Pancreas (tissue), 10 donors: Measurements from ENCODE around the gene NIM1K. TPM values are rescaled to one million over a fixed set of nuclear protein-coding genes. Genes with fewer than 3 reads are reported as not detected.

ENCODE experiments used
- ATAC-seq, 4 donors: fragments of 200-7000 bp; cut with Tn5 transposase; one replicate each; pipeline versions ENCODE4 v1.8.0 to v1.9.1; 2020; ENCODE audit warnings: mild to moderate bottlenecking in 4 of 4, moderate library complexity in 4 of 4
- DNase-seq, 6 donors: peaks; one replicate each; pipeline ENCODE4 v3.0.0-alpha.2; 2020
- FAIRE-seq: peaks from 2 replicates; lab custom pipeline; 2012; peaks lifted over from hg19 to GRCh38; lab: Jason Lieb, UNC
- H3K27ac ChIP-seq, 4 donors: fragments of 200-600 bp; sonication (generic); 1 replicate in 3 of 4; 2 replicates in 1 of 4; pipeline versions ENCODE4 v1.5.0 to v1.8.0; 2020
- H3K27me3 ChIP-seq, 4 donors: fragments of 200-600 bp; one replicate each; pipeline ENCODE4 v1.8.0; 2021
- H3K36me3 ChIP-seq, 3 donors: fragments of 200-600 bp; sonication (generic) in 1 of 3; one replicate each; pipeline versions ENCODE4 v1.5.0 to v1.8.0; 2020 to 2021
- H3K4me1 ChIP-seq, 3 donors: fragments of 200-600 bp; one replicate each; pipeline ENCODE4 v1.8.0; 2021
- H3K4me3 ChIP-seq, 4 donors: fragments of 200-600 bp; sonication (generic) in 2 of 4; one replicate each; pipeline versions ENCODE4 v1.5.0 to v1.8.0; 2020 to 2021
- H3K9me3 ChIP-seq, 4 donors: fragments of 200-600 bp; one replicate each; pipeline ENCODE4 v1.8.0; 2021
- WGBS, 2 donors: extraction: QIAGEN DNeasy Blood & Tissue Kit; methylation state at CpG; one replicate each; pipeline ENCODE4 v1.1.7; 2013; 5-methylcytosine and 5-hydroxymethylcytosine counted together
- intact Hi-C, 3 donors: fragments of 100-400 bp; cut with DNase I; formaldehyde crosslinking; loops; one replicate each; pipeline versions ENCODE4 v1.11.1 to v1.14.2; 2022
- polyA plus RNA-seq, 2 donors: library from polyadenylated mRNA; stranded (reverse); fragments of 200-250 nt; gene quantifications; one replicate each; pipeline ENCODE4 v1.2.3, GENCODE V29; 2013
- total RNA-seq, 6 donors: library from RNA; stranded (reverse); fragmentation: NEBNext Ultra II Directional in 4 of 6; extraction: Animal tissue kit (Norgen Biotek cat#: 25700) in 4 of 6; gene quantifications; one replicate each; pipeline versions ENCODE4 v1.2.1 to v1.2.4, GENCODE V29; 2021 to 2023
- TF ChIP-seq, protein P1 (sequence below), 4 donors: fragments of 200-600 bp; sonication (generic) in 3 of 4; IDR thresholded peaks; one replicate each; pipeline versions ENCODE4 v1.5.0 to v1.8.0; 2021; ENCODE audit warnings: antibody characterized with exemption in 4 of 4
- donor health status: healthy with polysubstance abuse.
- donor health status: DM: no; HTN: no; CAD: no; lungs with moderate emphysema.
- donor health status: DM: no; HTN: no; CAD: no.
- donor health status: control.
- donor health status: control.
- donor health status: Bipolar disorder and iron deficiency.
- donor health status: DM: yes; HTN: yes; CAD: no.
- donor health status: DM: no; HTN: no; CAD: no.
- donor health status: DM: no; HTN: no; CAD: no.
- donor health status: DM: yes; HTN: yes; CAD: no.

Gene NIM1K
- total RNA-seq (under 1 TPM in 4 of 6 donors, not detected in 2; 0.06 to 0.37 (median 0.24) TPM), polyA plus RNA-seq (under 1 TPM; 0.42 to 0.77 TPM)

DNA sequence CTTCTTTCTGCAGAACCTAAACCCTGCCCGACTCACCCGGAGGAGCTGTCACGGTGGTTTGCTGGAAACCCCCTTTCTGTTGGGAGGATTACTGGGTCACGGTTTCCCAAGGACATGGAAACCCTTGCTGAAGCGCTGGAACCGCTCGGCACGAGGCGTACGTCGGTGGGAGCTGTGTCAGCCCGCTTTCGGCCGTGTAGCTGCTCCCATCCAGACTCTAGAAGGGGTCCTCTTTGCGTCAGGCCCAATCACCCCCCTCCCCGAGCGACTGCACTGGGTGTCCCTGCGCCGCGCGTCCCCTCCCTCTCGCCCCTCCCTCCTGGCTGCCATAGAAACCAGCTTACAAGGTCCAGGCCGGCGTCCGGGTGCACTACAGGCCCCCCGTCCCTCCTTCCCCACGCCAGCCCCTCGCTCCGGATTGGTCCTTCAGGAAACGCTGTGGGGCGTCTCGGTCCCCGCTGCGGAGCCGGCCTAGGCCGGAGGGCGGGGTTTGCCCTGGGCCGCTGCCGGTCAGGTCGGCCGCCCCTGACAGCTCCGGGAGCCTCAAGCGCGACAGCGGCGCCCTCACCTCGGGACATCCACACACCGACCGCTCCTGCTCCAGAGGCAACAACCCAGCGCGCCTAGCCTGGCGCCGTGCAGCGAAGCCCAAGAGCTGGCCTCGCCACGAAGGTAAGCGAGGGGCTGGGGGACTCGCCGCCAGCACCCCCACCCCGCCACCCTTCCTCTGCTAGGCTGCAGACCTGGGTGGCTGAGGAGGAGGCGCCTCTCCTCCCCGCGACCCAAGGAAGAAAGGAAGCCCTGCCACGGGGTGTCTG is at the start of gene NIM1K:
Gene NIM1K, plus strand, starts transcription at position 486 of the 818 bp plus-strand sequence. CDS start 53,551 bp downstream, outside the sequence.
- FAIRE-seq (no peak), ATAC-seq (peak; percentile 77 to 92 (median 90)), DNase-seq (peak; percentile 47 to 85 (median 60))
- H3K9me3 ChIP-seq, result no peaks in the 10 kb centered on the region
- peak within 1 kb of the TSS; percentile 26 to 66 (median 42) for H3K4me3 ChIP-seq
- H3K27ac ChIP-seq, result no peak within 1 kb of the TSS
- intact Hi-C loops, result no loop called here
- H3K4me1 ChIP-seq, result peaks cover 0 to 6% (median 4%) of the 10 kb centered on the region in 3 donors
- TF ChIP-seq, protein P1, sequence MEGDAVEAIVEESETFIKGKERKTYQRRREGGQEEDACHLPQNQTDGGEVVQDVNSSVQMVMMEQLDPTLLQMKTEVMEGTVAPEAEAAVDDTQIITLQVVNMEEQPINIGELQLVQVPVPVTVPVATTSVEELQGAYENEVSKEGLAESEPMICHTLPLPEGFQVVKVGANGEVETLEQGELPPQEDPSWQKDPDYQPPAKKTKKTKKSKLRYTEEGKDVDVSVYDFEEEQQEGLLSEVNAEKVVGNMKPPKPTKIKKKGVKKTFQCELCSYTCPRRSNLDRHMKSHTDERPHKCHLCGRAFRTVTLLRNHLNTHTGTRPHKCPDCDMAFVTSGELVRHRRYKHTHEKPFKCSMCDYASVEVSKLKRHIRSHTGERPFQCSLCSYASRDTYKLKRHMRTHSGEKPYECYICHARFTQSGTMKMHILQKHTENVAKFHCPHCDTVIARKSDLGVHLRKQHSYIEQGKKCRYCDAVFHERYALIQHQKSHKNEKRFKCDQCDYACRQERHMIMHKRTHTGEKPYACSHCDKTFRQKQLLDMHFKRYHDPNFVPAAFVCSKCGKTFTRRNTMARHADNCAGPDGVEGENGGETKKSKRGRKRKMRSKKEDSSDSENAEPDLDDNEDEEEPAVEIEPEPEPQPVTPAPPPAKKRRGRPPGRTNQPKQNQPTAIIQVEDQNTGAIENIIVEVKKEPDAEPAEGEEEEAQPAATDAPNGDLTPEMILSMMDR (IDR thresholded peaks at IDR 0.05), result no peak
- no peaks in the 10 kb centered on the region for H3K36me3 ChIP-seq
- 1% methylated on average over 61 to 64 of the region's 64 CpGs for WGBS, 2 donors
- H3K27me3 ChIP-seq, result no peaks in the 10 kb centered on the region

- intact Hi-C loops, result no loop called here
Observed at GRCh38 chr5:43145071-43145470, 47.0 kb upstream of the NIM1K start.

DNA sequence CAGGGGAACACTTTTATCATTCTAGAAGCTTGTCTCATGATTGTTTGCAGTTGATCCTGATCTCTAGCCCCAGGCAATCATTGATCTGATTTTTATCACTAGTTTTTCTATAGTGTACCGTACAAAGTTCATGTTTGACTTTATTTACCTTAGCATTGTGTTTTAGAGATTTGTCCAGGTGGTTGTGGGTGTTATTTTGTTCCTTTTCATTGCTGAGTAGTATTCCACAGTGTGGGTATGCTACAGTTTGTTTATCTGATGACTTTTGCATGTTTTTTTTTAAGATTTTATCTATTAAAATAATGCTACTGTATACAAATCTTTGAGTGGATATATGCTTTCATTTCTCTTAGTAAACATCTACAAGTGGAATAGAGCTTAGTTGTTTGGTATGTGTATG is 45.1 kb upstream of the NIM1K start:
- H3K9me3 ChIP-seq, result no peaks in the 10 kb centered on the region
- H3K36me3 ChIP-seq, result no peaks in the 10 kb centered on the region
- TF ChIP-seq, protein P1 (IDR thresholded peaks at IDR 0.05), result no peak
- DNase-seq, result no peak
- no peaks in the 10 kb centered on the region for H3K4me1 ChIP-seq
- no peak for ATAC-seq
- H3K4me3 ChIP-seq, result no peak overlapping the region
- H3K27me3 ChIP-seq, result no peaks in the 10 kb centered on the region
- intact Hi-C loops, result no loop called here
- WGBS, 2 donors, result 92 to 97% methylated on average over 1 of the region's 1 CpG
- H3K27ac ChIP-seq, result no peak overlapping the region
- no peak for FAIRE-seq

More at GRCh38 chr5:43145071-43145470, 47.0 kb upstream of the NIM1K start:
- Histone ChIP-seq H3K4me3 (no peak overlapping the region), H3K9me3 (no peaks in the 10 kb centered on the region), H3K27ac (no peak overlapping the region), H3K27me3 (no peaks in the 10 kb centered on the region), H3K4me1 (no peaks in the 10 kb centered on the region), H3K36me3 (no peaks in the 10 kb centered on the region)
- WGBS, 2 donors, result 93 to 95% methylated on average over 3 of the region's 3 CpGs
- DNase-seq (no peak), FAIRE-seq (no peak), ATAC-seq (no peak)
- TF ChIP-seq, protein P1 (IDR thresholded peaks at IDR 0.05), result no peak

DNA sequence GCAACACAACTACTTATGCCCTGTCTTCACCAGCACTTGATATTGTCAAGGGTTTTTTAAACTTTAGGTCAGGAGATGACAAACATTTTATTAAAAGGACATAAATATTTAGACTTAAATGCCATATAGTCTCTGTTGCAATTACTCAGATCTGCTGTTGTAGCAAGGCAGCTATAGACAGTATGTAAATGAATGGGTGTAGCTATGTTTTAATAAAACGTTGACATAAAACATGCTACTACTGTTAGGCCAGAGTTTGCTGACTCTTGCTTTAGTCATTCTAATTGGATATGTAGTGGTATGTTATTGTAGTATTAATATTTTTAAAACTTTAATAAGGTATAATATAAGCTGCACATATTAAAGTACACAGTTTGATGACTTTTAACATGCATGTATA is 43.6 kb upstream of the NIM1K start:
- WGBS, 2 donors, result 61 to 72% methylated on average over 1 of the region's 1 CpG
- FAIRE-seq (no peak), DNase-seq (no peak), ATAC-seq (no peak)
- H3K27ac ChIP-seq, result no peak overlapping the region
- H3K27me3 ChIP-seq, result no peaks in the 10 kb centered on the region
- no peak overlapping the region for H3K4me3 ChIP-seq
- no peaks in the 10 kb centered on the region for H3K9me3 ChIP-seq
- intact Hi-C loops, result no loop called here
- H3K36me3 ChIP-seq, result no peaks in the 10 kb centered on the region
- TF ChIP-seq, protein P1 (IDR thresholded peaks at IDR 0.05), result no peak
- H3K4me1 ChIP-seq, result no peaks in the 10 kb centered on the region

- Histone ChIP-seq H3K4me3 (no peak overlapping the region), H3K4me1 (no peaks in the 10 kb centered on the region), H3K9me3 (no peaks in the 10 kb centered on the region), H3K36me3 (no peaks in the 10 kb centered on the region), H3K27me3 (no peaks in the 10 kb centered on the region), H3K27ac (no peak overlapping the region)
- intact Hi-C loops, result no loop called here
- WGBS, 2 donors, result 87 to 97% methylated on average over 7 of the region's 7 CpGs
- ATAC-seq (no peak), FAIRE-seq (no peak), DNase-seq (no peak)
- TF ChIP-seq, protein P1 (IDR thresholded peaks at IDR 0.05), result no peak
Observed at GRCh38 chr5:43149231-43149630, 42.8 kb upstream of the NIM1K start.
